Ecto neural progenitor cell (in vitro differentiated cells): ENCODE measurements around the gene KIF6.

Source experiments
- DNase-seq: peaks from one replicate; pipeline ENCODE4 v3.0.0-alpha.2; 2018; ENCODE audit warnings: low spot score

Gene KIF6

GRCh38 chr6:39594285-39594684, 130.9 kb downstream of the KIF6 start:
- no peak for DNase-seq

DNA sequence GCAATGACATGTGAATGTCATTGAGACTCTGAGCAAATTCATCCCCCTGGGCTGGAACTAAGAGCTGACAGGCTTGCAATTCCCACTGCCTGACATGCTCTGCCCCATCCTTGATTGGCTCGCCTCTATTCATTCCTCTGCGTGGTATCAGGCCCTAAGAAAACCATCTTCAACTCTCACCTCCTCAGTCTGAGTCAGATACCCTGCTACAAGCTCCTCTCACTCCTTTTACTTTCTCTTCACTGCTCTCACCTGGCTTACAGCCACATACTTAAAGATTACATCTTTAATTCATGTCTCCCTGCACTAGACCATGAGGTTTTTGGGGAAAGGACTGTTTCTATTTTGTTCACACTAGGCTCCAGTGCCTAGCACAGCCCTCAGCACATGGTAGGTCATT, 131.6 kb downstream of the KIF6 start:
- no peak for DNase-seq

DNA sequence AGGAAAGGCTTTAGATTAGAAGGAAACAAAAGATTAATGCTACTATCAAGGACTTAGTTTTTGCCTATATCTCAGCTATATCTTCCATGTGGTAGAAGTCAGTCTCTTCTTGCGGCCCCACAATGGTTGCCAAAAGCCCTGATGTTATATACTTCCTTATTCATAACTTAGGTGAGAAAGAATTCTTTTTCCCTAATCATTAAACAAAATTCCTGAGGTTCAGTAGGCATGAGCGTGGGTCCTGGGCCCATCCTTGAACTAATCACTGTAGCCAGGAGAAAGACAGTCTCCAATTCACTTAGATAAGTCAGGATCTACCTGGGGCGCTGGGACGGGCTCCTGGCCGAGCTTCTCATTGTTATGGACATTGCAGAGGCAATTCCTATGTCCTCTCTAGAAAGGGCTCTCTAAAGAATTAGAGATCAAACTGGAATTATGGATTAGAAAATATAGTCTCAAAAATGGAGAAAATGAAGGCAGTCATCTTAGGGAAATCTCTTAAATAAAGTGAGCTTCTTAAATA, 134.3 kb downstream of the KIF6 start:
- DNase-seq, result no peak

GRCh38 chr6:39587080-39587479, 138.1 kb downstream of the KIF6 start:
- DNase-seq, result no peak

DNA sequence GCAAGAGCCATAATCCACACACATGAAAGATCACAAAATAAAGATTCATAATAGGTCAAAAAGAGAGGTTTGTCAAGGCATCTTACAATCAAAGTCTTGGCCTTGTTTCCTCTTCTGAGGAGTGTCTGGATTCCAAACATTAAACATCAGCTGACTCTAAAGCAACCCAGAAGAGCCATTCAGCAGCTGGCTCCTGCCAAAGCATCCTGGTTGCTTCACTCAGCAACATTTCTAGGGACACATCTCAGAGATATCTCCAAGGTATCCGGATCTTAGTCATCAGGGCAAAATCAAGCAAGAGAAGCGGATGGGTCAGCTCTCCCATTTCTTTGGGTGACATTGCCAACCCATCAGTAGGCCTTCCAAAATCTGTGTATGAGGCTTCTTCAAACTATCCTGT, 139.6 kb downstream of the KIF6 start:
- no peak for DNase-seq

- DNase-seq, result no peak
These were observed 147.6 kb downstream of the KIF6 start for GRCh38 chr6:39577446-39578165.

GRCh38 chr6:39576556-39577303, 148.5 kb downstream of the KIF6 start:
- DNase-seq, result no peak

DNA sequence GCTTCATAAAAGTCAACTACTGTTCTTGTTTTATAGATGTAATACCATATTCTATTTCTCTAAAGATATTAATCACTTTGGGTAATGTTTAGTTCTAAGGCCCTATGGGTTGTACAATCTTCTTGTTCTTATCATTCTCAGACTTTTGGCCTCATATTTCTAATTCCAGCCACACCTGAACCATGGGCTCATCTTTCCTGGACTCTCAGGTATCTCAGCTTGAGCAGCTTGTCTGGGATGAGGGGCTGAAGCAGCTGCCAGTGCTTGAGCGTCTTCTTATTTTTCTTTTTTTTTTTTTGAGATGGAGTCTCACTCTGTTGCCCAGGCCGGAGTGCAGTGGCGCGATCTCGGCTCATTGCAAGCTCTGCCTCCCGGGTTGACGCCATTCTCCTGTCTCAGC, 150.2 kb downstream of the KIF6 start:
- no peak for DNase-seq

- DNase-seq, result no peak
These were observed 151.7 kb downstream of the KIF6 start for GRCh38 chr6:39573541-39573940.

DNA sequence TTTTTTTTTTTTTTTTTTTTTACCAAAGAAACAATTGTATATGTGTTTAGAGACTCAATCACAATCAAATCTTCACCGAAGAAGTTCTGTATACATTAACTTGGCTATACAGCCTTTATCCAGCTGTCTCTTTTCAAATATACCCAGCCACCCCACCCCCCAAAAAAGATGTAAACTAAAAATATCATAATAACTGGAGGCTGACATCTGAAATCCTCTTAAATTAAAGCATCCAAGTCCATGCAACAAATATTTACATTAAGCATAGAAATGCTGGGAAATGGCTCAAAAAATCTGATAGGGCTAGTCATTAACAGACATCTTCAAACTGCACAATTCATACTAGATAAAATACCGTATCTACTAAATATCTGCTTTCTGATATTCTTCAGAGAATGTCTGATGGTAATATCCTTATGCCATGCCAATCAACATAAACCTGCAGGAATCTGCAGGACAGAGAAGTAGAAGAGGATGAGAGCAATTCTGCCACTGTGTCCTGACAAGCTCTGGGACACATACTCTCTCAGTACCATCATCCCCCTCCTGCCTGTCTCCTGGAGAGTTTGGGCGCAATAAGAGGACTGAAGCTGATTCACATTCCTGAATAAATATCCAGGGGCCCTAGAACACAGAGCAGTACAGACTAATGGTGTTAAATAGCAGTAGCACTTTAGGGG, 152.4 kb downstream of the KIF6 start:
- no peak for DNase-seq

DNA sequence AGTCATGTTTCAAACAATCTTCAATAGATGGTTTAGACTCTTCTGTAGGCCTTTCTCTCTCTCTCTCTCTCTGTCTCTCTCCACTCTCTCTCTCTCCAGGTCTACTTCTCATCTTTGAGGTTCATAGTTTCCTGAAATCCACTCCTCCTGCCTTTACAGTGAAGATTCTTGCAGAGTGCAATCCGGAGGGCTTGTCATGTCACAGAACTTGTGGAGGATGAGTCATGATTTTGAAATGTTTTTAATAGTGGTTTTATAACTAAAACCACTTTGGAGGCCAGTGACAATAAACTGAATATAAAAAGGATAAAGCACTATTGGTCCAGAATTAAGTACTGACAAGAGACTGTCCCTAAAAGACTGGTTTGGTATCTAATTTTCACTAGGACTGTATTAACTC, 156.3 kb downstream of the KIF6 start:
- DNase-seq, result no peak

GRCh38 chr6:39567091-39567490, 158.1 kb downstream of the KIF6 start:
- no peak for DNase-seq

DNA sequence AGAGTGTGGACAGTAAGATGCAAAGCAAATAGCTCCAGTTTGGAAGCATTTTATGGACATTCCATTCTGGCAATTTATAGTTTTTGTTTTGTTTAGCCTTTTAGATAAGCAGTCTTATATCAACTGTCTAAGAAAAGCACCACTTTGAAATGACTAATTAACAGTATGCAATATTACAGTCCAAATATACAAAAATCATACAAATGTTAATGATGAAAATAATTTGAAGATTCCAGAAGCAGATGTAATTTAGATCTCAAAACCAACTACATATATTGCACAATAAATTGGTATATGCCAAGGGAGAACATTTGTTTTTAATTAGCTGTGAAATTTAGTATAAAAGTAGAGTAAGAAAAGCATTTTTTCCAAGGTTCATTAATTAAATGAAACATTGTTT, 158.8 kb downstream of the KIF6 start:
- no peak for DNase-seq

- no peak for DNase-seq
These were observed 159.3 kb downstream of the KIF6 start for GRCh38 chr6:39565956-39566355.

DNA sequence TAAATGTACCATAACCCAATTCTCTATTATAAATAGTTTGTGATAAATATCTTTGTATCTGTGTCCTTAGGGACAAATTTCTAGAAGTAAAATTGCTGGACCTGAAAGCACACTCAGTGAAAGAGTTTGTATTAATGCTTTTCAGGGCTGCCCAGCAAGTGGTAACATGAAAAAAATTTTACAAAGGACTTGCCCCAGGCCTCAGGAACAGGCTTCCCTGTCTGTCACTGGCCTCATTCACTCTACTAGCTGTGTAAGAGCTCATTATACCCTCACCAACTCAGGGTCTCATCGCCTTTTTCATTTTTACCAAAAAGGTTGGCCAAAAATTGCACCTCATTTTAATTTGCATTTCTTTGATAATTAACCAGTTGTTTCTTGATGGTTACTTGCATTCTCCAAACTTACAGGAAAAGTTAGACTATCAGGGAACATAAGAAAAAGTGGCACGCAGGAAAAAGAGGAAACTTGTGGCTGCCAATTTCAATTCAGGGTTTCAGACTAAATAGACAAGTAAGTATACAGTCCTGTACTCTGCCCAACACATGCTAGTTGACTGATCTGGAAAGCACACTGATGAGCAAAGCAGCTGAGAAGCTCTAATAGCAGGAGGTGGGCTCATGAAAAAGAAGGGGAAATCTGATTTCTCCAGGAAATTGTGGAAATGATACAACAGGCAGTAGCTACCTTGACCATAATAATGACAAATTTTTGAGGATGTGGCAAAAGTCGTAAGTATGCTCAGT, 161.5 kb downstream of the KIF6 start:
- no peak for DNase-seq

DNA sequence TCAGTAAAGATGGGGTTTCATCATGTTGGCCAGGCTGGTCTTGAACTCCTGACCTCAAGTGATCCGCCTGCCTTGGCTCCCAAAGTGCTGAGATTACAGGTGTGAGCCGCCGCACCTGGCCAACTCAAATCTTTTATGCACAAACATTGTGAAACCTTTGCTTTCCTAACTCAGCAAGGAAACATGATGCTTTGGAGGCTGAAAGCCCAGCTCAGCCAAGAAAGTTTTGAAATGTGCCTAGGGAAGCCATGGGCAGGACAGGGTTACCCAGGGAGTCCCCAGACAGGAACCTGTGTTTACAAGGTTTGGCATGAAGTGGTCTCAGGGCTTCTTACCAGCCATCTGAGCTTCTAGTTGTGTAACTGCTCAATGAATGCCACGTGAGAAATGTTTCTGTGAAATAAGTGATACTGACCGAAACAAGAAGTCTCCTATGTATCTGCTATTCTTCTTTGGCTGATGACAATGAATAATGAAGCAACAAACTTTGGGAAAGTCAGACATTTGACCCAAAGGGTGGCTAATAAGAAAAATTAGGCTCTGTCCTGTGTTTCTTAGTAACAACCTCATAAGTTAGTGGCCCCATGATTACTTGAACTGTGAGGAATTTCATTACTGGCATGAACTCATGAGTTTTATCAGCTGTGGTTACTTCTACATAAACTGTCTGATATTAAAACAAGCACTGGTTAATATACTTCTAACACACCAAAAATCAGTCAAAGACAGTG, 163.5 kb downstream of the KIF6 start:
- no peak for DNase-seq

DNA sequence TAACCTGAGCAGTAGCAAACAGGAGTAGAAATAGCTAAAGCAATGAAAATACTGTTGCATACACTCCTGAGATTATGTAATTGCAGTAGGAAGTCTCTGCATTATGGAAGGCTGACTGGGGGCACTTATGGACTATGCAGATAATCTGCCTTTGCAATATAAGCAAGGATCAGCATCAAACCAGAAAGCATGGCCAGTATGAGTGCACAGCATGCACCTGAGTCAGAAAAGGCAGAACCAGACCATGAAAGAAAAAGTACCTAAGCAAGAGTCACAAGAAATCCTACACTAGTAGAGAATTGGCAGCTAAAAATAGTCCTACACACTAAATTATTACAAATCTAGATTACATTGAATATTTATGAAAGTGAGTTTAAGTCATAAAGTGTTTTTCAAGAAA, 164.3 kb downstream of the KIF6 start:
- DNase-seq, result no peak

DNA sequence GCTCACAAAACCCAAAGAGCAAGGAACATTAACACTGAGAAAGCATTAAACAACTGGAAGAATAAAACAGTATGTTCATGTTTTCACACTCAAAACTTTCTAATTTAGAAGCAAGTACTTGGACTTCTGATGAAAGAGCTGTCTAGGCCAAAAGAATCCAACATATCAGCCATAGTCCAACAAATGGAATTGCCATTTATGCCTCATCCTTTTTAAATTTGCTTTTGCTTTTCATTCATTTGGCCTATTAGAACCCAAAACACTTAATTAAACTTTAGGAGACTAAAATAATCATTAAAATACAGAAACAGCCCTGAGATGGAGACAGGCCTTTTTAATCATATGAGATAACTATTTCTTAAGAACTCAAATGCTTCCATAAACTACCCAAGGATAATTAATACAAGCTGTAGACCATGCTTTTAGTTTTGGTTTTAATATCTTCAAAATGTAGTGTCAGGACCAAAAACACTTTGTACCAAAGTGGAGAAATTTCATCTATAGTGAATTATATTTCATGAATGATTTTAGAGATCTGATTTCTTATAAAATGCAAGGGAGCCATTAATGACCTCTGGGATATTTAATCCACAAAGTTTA, 166.5 kb downstream of the KIF6 start:
- no peak for DNase-seq

DNA sequence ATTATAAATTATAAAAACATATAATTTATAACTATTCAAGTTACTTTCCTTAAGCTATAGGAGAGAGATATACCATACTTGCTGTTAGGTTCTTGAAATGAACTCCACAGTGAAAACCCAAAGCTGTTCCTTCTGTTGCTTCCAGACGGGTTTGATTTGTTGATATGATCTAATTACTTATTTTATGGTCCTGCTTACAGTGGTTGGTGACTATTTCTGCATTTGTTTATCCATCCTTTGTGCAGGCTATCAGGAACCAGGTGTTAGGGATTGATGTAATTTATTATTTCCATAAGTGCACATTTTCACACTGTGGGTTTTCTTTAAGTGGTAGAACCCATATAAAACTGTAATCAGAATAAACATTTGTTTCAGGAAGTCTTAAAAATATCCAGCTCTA, 167.1 kb downstream of the KIF6 start:
- DNase-seq, result no peak

DNA sequence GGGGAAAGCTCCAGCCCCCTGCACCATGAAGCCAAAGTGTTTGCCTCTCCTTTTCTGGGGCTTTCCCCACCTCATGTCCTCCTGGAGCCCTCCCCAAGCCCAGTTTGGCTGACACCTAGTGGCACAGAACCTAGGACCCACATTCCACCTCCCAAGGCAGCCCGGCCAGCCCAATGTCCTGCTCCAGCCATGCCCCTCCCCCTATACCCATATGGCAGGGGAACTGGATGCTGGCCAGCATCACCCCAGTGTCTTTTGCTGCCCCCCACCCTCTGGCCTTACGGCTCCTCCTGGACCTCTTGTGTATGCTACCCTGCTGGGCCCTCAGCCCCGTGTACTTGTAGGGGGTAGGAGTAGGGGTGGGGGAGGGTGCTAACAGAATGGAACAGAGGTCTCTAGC, 170.1 kb downstream of the KIF6 start:
- DNase-seq, result no peak
